Osteoblast (primary cell): ENCODE data around the gene NLN. TPM values are rescaled to one million over a fixed set of nuclear protein-coding genes. Genes with fewer than 3 reads are reported as not detected.
"Not testable (repeated sequence)": the region's sequence is repeated elsewhere in the genome, so short reads cannot be mapped to it uniquely, and the experiment has no call there.

Source experiments
- DNase-seq: peaks from one replicate; pipeline ENCODE4 v3.0.0; 2011; ENCODE audit warnings: low spot score, mixed read lengths; ENCODE audit not compliant: insufficient read length; ENCODE audit errors: missing footprints
- H2AFZ ChIP-seq: 2 replicates; pipeline ENCODE4 v1.6.0; 2011; ENCODE audit warnings: mild to moderate bottlenecking, low read length
- H3K27ac ChIP-seq: 2 replicates; pipeline ENCODE4 v1.5.1; 2011; ENCODE audit warnings: mild to moderate bottlenecking, low read depth, low read length, moderate library complexity
- H3K27me3 ChIP-seq: 2 replicates; pipeline ENCODE4 v1.6.0; 2012; ENCODE audit warnings: mild to moderate bottlenecking, control low read depth, inconsistent platforms, low read length, moderate library complexity; ENCODE audit not compliant: insufficient read depth
- H3K36me3 ChIP-seq: 2 replicates; pipeline ENCODE4 v1.5.1; 2011; ENCODE audit warnings: mild to moderate bottlenecking, low read length, control low read depth, moderate library complexity; ENCODE audit not compliant: insufficient read depth
- H3K4me1 ChIP-seq: 2 replicates; pipeline ENCODE4 v1.5.1; 2011; ENCODE audit warnings: mild to moderate bottlenecking, low read length, control low read depth, moderate library complexity; ENCODE audit not compliant: insufficient read depth
- H3K4me2 ChIP-seq: 2 replicates; pipeline ENCODE4 v1.6.0; 2011; ENCODE audit warnings: mild to moderate bottlenecking, low read length; ENCODE audit not compliant: insufficient read depth
- H3K4me3 ChIP-seq: fragments of 200-600 bp; sonication (generic); 3 replicates; pipeline ENCODE4 v1.5.1; 2012; ENCODE audit warnings: mild to moderate bottlenecking, low read length, inconsistent platforms; ENCODE audit not compliant: insufficient read depth
- H3K79me2 ChIP-seq: 2 replicates; pipeline ENCODE4 v1.6.0; 2012; ENCODE audit warnings: mild to moderate bottlenecking, low read length, control low read depth, inconsistent platforms; ENCODE audit not compliant: insufficient read depth
- H3K9me3 ChIP-seq: 2 replicates; pipeline ENCODE4 v1.5.1; 2011; ENCODE audit warnings: low read depth, low read length, control low read depth
- H4K20me1 ChIP-seq: 2 replicates; pipeline ENCODE4 v1.6.0; 2012; ENCODE audit warnings: mild to moderate bottlenecking, low read length, control low read depth; ENCODE audit not compliant: insufficient read depth
- total RNA-seq: library from RNA; depleted of rRNA; stranded (reverse); fragments of >200 nt; gene quantifications from 2 replicates; pipeline ENCODE4 v1.2.3, GENCODE V29; 2012
- TF ChIP-seq, protein P1 (sequence below): IDR thresholded peaks from 2 replicates; pipeline ENCODE4 v1.5.1; 2011; ENCODE audit warnings: mild to moderate bottlenecking, low read depth, low read length, moderate library complexity; ENCODE audit errors: extremely low read depth

NLN gene
- total RNA-seq, 1 donor = 35.5 TPM

DNA sequence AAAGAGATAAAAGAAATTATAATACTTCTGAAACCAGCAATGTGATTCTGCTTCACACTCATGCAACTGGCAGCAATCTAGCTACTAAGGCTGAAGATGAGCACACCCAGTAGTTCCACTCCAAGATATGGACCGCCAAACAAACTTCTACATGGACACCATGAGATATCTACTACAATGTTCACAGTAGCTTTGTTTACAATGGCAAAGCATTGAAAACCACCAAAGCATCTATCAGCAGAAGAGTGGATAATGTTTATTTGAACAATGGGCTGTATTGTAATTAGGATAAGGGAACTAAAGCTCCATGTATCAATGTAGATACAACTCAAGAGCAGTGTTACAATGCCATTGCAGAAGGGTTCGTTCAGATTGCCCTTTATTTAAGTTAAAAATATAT is 113.2 kb downstream of the NLN start:
- Histone ChIP-seq H3K27me3 (no peaks in the 10 kb centered on the region), H3K4me2 (no peak overlapping the region), H3K4me3 (no peak overlapping the region), H3K79me2 (no peaks in the 10 kb centered on the region), H3K36me3 (no peaks in the 10 kb centered on the region), H3K9me3 (no peaks in the 10 kb centered on the region), H3K27ac (no peak overlapping the region), H3K4me1 (peaks cover 14% of the 10 kb centered on the region), H2AFZ (no peak overlapping the region), H4K20me1 (no peaks in the 10 kb centered on the region)
- DNase-seq = no peak
- TF ChIP-seq, protein P1, sequence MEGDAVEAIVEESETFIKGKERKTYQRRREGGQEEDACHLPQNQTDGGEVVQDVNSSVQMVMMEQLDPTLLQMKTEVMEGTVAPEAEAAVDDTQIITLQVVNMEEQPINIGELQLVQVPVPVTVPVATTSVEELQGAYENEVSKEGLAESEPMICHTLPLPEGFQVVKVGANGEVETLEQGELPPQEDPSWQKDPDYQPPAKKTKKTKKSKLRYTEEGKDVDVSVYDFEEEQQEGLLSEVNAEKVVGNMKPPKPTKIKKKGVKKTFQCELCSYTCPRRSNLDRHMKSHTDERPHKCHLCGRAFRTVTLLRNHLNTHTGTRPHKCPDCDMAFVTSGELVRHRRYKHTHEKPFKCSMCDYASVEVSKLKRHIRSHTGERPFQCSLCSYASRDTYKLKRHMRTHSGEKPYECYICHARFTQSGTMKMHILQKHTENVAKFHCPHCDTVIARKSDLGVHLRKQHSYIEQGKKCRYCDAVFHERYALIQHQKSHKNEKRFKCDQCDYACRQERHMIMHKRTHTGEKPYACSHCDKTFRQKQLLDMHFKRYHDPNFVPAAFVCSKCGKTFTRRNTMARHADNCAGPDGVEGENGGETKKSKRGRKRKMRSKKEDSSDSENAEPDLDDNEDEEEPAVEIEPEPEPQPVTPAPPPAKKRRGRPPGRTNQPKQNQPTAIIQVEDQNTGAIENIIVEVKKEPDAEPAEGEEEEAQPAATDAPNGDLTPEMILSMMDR = no peak

GRCh38 chr5:65837139-65837538 is 115.1 kb downstream of the NLN start:
- no peak overlapping the region for H3K4me2 ChIP-seq
- no peak overlapping the region for H3K27ac ChIP-seq
- H3K27me3 ChIP-seq = no peaks in the 10 kb centered on the region

GRCh38 chr5:65839170-65839569 is 117.2 kb downstream of the NLN start:
- not testable (repeated sequence) for H3K79me2 ChIP-seq, H3K4me3 ChIP-seq, H3K9me3 ChIP-seq, DNase-seq, H3K4me1 ChIP-seq, H2AFZ ChIP-seq, H3K27me3 ChIP-seq, H4K20me1 ChIP-seq, H3K4me2 ChIP-seq, H3K36me3 ChIP-seq, H3K27ac ChIP-seq

More at GRCh38 chr5:65837139-65837538, 115.1 kb downstream of the NLN start:
- TF ChIP-seq, protein P1 = no peak
- H2AFZ ChIP-seq = no peak overlapping the region
- DNase-seq = peak; percentile 36
- no peaks in the 10 kb centered on the region for H3K9me3 ChIP-seq
- peaks cover 3% of the 10 kb centered on the region for H3K4me1 ChIP-seq
- no peaks in the 10 kb centered on the region for H3K79me2 ChIP-seq
- H4K20me1 ChIP-seq = no peaks in the 10 kb centered on the region
- no peaks in the 10 kb centered on the region for H3K36me3 ChIP-seq
- no peak overlapping the region for H3K4me3 ChIP-seq

- H3K4me2 ChIP-seq = no peak overlapping the region
- H3K27me3 ChIP-seq = no peaks in the 10 kb centered on the region
- H3K4me3 ChIP-seq = no peak overlapping the region
- TF ChIP-seq, protein P1 = no peak
- H3K4me1 ChIP-seq = peaks cover 3% of the 10 kb centered on the region
- H2AFZ ChIP-seq = no peak overlapping the region
- no peak overlapping the region for H3K27ac ChIP-seq
- no peaks in the 10 kb centered on the region for H3K9me3 ChIP-seq
- H3K79me2 ChIP-seq = no peaks in the 10 kb centered on the region
- H4K20me1 ChIP-seq = no peaks in the 10 kb centered on the region
- no peak for DNase-seq
- H3K36me3 ChIP-seq = no peaks in the 10 kb centered on the region
Observed at GRCh38 chr5:65840071-65840470, 118.1 kb downstream of the NLN start.

DNA sequence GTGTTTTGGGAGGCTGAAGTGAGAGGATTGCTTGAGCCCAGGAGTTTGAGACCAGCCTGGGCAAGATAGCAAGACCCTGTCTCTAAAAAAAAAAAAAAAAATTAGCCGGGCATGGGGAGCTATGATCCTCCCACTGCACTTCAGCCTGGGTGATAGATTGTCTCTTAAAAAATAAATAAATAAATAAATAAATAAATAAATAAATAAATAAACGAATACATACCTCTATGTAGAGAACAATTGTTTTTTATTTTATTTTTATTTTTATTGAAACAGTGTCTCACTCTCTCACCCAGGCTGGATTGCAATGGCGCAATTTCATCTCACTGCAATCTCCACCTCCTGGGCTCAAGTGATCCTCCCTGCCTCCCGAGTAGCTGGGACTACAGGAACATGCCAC is 122.8 kb downstream of the NLN start:
- not testable (repeated sequence) for H3K36me3 ChIP-seq, H4K20me1 ChIP-seq, DNase-seq, H3K27me3 ChIP-seq, H2AFZ ChIP-seq, H3K27ac ChIP-seq, H3K9me3 ChIP-seq, H3K4me2 ChIP-seq, H3K79me2 ChIP-seq, H3K4me3 ChIP-seq, H3K4me1 ChIP-seq
